D341Med (cell line): ENCODE measurements around the gene TTC39C.

Experiments
- DNase-seq: peaks from one replicate; pipeline ENCODE4 v3.0.0; 2012; ENCODE audit warnings: low spot score

The TTC39C gene

GRCh38 chr18:23992089-23992940 is 22.2 kb upstream of the TTC39C start:
- no peak for DNase-seq

- DNase-seq = no peak
These were observed 21.6 kb upstream of the TTC39C start for GRCh38 chr18:23992941-23993280.

GRCh38 chr18:23994361-23994902 is 20.1 kb upstream of the TTC39C start:
- peak; percentile 68 for DNase-seq

GRCh38 chr18:23995180-23995579 is 19.4 kb upstream of the TTC39C start:
- no peak for DNase-seq

GRCh38 chr18:23998018-23998417 is 16.5 kb upstream of the TTC39C start:
- DNase-seq = no peak

- DNase-seq = no peak
These were observed 15.7 kb upstream of the TTC39C start for GRCh38 chr18:23998820-23999219.

GRCh38 chr18:24000613-24001490 is 13.7 kb upstream of the TTC39C start:
- no peak for DNase-seq

- DNase-seq = no peak
These were observed 12.1 kb upstream of the TTC39C start for GRCh38 chr18:24002479-24002878.

- no peak for DNase-seq
These were observed 11.3 kb upstream of the TTC39C start for GRCh38 chr18:24003288-24003687.

GRCh38 chr18:24003903-24004640 is 10.5 kb upstream of the TTC39C start:
- DNase-seq = no peak

- no peak for DNase-seq
These were observed 7.7 kb upstream of the TTC39C start for GRCh38 chr18:24006712-24007313.

- no peak for DNase-seq
These were observed 5.3 kb upstream of the TTC39C start for GRCh38 chr18:24009246-24009645.

- DNase-seq = no peak
These were observed 4.8 kb upstream of the TTC39C start for GRCh38 chr18:24009651-24010333.

GRCh38 chr18:24010673-24011072 is 3.9 kb upstream of the TTC39C start:
- DNase-seq = no peak

GRCh38 chr18:24011123-24011917 is 3.2 kb upstream of the TTC39C start:
- no peak for DNase-seq

- DNase-seq = no peak
These were observed 1.5 kb upstream of the TTC39C start for GRCh38 chr18:24013051-24013450.

GRCh38 chr18:24014986-24015638 is 558 bp downstream of the TTC39C start:
- peak; percentile 83 for DNase-seq

- DNase-seq = no peak
These were observed 1.4 kb downstream of the TTC39C start for GRCh38 chr18:24015639-24016631.

GRCh38 chr18:24016643-24017042 is 2.1 kb downstream of the TTC39C start:
- no peak for DNase-seq
